ENCODE data around the gene KRTAP17-1. TPM values are rescaled to one million over a fixed set of nuclear protein-coding genes. Genes with fewer than 3 reads are reported as not detected.

Gene KRTAP17-1
- total and polyA plus RNA-seq, 2 of the 4 experiments (the other 2 are of a cell fraction): not detected

DNA sequence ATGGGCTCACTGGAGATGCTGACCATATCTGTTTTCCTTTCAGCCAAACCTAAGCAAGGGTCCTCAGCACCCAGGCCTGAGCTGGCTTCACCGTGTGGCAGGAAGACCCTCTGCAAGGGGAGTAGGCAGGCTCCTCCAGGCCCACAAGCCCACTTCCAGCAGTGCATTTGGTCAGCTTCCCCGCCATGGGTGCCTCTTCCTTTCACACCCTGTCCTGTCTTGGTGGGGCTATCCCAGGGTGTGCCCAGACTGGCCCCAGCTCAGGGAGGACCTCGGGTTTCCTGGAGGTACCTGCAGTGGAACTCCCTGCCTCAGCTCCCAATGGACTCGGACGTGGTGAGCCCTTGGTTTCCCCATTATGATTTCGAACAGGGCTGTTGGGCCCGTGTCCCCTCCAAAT is 12.7 kb upstream of the KRTAP17-1 start:
- Histone ChIP-seq H3K4me2 (ENCODE audit: low read depth, low read length) (no peak overlapping the region), H2BK5ac (ENCODE audit: low read depth, low read length, poor library complexity, severe bottlenecking) (no peak overlapping the region), H3K14ac (replicated peaks; ENCODE audit: low read depth, low read length) (no peak overlapping the region), H4K8ac (ENCODE audit: low read depth in 2 of 2, low read length in 2 of 2) (peak overlapping the region; percentile 1 to 29; a peak in 2 of 4 replicates), H3K56ac (ENCODE audit: extremely low read depth, insufficient read depth, low read length) (no peak overlapping the region), H3K23ac (ENCODE audit: low read depth, low read length) (no peak overlapping the region), H3K27ac (ENCODE audit: insufficient read depth, low read length) (no peak overlapping the region), H3K4ac (ENCODE audit: low read depth, low read length) (peak overlapping the region; percentile 52), H3K9ac (ENCODE audit: low read depth, low read length) (no peak overlapping the region), H2BK15ac (ENCODE audit: low read depth, low read length) (0 out of 3 replicates have a peak overlapping the region, but pooled peaks have one; percentile 35), H3K9me3 (ENCODE audit: control insufficient read depth, insufficient read depth, low read length) (no peaks in the 10 kb centered on the region), H3K9me1 (ENCODE audit: insufficient read depth, low read length) (peaks cover 3% of the 10 kb centered on the region; the same call in 1 of the 2 replicates), H2BK120ac (ENCODE audit: low read depth, low read length) (peak overlapping the region; percentile 88), H2AFZ (replicated peaks; ENCODE audit: low read length, poor library complexity) (peak overlapping the region; percentile 37), H2AK5ac (ENCODE audit: low read depth, low read length) (peak overlapping the region; percentile 84), H2BK20ac (ENCODE audit: low read depth, low read length) (peak overlapping the region; percentile 11), H4K5ac (ENCODE audit: low read depth, low read length) (no peak overlapping the region; the same call in 1 of the 2 replicates), H3K4me3 (ENCODE audit: insufficient read depth, low read depth, low read length) (no peak overlapping the region), H3K18ac (ENCODE audit: low read depth, low read length) (no peak overlapping the region), H3K79me1 (ENCODE audit: low read depth in 1 of 2, low read length in 2 of 2) (no peaks in the 10 kb centered on the region), H4K20me1 (ENCODE audit: insufficient read depth, low read length) (no peaks in the 10 kb centered on the region), H3K4me1 (ENCODE audit: control insufficient read depth, insufficient read depth, low read length) (no peaks in the 10 kb centered on the region), H2AK9ac (replicated peaks; ENCODE audit: low read depth, low read length, poor library complexity) (peak overlapping the region; percentile 51), H3K36me3 (ENCODE audit: control insufficient read depth, insufficient read depth, low read length) (no peaks in the 10 kb centered on the region), H3K27me3 (ENCODE audit: control insufficient read depth, insufficient read depth, low read length) (no peaks in the 10 kb centered on the region), H4K91ac (ENCODE audit: insufficient read depth, low read depth, low read length) (peak overlapping the region; percentile 63)
- no peak for DNase-seq
- TF ChIP-seq, protein P1, sequence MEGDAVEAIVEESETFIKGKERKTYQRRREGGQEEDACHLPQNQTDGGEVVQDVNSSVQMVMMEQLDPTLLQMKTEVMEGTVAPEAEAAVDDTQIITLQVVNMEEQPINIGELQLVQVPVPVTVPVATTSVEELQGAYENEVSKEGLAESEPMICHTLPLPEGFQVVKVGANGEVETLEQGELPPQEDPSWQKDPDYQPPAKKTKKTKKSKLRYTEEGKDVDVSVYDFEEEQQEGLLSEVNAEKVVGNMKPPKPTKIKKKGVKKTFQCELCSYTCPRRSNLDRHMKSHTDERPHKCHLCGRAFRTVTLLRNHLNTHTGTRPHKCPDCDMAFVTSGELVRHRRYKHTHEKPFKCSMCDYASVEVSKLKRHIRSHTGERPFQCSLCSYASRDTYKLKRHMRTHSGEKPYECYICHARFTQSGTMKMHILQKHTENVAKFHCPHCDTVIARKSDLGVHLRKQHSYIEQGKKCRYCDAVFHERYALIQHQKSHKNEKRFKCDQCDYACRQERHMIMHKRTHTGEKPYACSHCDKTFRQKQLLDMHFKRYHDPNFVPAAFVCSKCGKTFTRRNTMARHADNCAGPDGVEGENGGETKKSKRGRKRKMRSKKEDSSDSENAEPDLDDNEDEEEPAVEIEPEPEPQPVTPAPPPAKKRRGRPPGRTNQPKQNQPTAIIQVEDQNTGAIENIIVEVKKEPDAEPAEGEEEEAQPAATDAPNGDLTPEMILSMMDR (conservative IDR thresholded peaks at IDR 0.05; ENCODE audit: low read depth, low read length): no peak
- TF ChIP-seq RFX5 (IDR thresholded peaks at IDR 0.05; ENCODE audit: low read depth, low read length) (no peak), CHD1 (IDR thresholded peaks at IDR 0.05; ENCODE audit: low read depth, low read length) (no peak), POLR2A (IDR thresholded peaks at IDR 0.05; ENCODE audit: low read depth, low read length) (no peak), MXI1 (IDR thresholded peaks at IDR 0.05; ENCODE audit: borderline replicate concordance, low read depth, low read length) (no peak), SMC3 (IDR thresholded peaks at IDR 0.05; ENCODE audit: low read depth, low read length) (no peak), CEBPB (IDR thresholded peaks at IDR 0.05; ENCODE audit: low read depth, low read length) (no peak), RAD21 (IDR thresholded peaks at IDR 0.05; ENCODE audit: low read length) (no peak), BHLHE40 (IDR thresholded peaks at IDR 0.05; ENCODE audit: low read depth, low read length) (no peak), MAZ (IDR thresholded peaks at IDR 0.05; ENCODE audit: borderline replicate concordance, low read depth, low read length) (no peak)
- TF ChIP-seq, protein P2, sequence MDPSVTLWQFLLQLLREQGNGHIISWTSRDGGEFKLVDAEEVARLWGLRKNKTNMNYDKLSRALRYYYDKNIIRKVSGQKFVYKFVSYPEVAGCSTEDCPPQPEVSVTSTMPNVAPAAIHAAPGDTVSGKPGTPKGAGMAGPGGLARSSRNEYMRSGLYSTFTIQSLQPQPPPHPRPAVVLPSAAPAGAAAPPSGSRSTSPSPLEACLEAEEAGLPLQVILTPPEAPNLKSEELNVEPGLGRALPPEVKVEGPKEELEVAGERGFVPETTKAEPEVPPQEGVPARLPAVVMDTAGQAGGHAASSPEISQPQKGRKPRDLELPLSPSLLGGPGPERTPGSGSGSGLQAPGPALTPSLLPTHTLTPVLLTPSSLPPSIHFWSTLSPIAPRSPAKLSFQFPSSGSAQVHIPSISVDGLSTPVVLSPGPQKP (IDR thresholded peaks at IDR 0.05; ENCODE audit: borderline replicate concordance, low read depth, low read length): no peak
- TF ChIP-seq, protein P3, sequence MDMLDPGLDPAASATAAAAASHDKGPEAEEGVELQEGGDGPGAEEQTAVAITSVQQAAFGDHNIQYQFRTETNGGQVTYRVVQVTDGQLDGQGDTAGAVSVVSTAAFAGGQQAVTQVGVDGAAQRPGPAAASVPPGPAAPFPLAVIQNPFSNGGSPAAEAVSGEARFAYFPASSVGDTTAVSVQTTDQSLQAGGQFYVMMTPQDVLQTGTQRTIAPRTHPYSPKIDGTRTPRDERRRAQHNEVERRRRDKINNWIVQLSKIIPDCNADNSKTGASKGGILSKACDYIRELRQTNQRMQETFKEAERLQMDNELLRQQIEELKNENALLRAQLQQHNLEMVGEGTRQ (IDR thresholded peaks at IDR 0.05; ENCODE audit: low read depth, low read length): no peak
- ChIA-PET CTCF (interaction anchor here (0.6 to 1.3 kb wide), 2 partner anchors 377 to 419 kb away, joined by 3 to 4 read pairs; no protein-coding TSS in a partner anchor), POLR2A (ENCODE audit: unreplicated experiment) (no interaction called here)
- intact Hi-C loops (cut with micrococcal nuclease): loop anchor here (2.0 kb wide), 2 partner anchors 169 to 221 kb away; no protein-coding TSS in a partner anchor
- ATAC-seq (ENCODE audit: low read depth): no peak
- WGBS, 2 experiments (ENCODE audit: extremely low coverage in 2 of 2, insufficient read length in 1 of 2): 93% methylated on average over 3 of the region's 7 CpGs; no CpG with 5 or more reads in 1 of the 2 experiments
- in situ Hi-C loops (cut with MboI; ENCODE audit: low sequenced_read_pairs): no loop called here
- BruUV-seq (replicated peaks): no TSS peak
- dilution Hi-C loops (cut with HindIII; ENCODE audit: low sequenced_read_pairs, unreplicated experiment): no loop called here
